Measurements from ENCODE around the gene SPCS1.
A peak's percentile ranks its signal among the peaks of the same experiment; 100 is the strongest.

The SPCS1 gene

GRCh38 chr3:52730681-52731080 is 24.8 kb downstream of the SPCS1 start:
- no peak for DNase-seq (ENCODE audit: low spot score)

- DNase-seq (ENCODE audit: low spot score) = no peak
Measured at GRCh38 chr3:52731590-52731989, 25.7 kb downstream of the SPCS1 start.

GRCh38 chr3:52733256-52733891 is 27.5 kb downstream of the SPCS1 start:
- no peak for DNase-seq (ENCODE audit: low spot score)

GRCh38 chr3:52739730-52740129 is 33.8 kb downstream of the SPCS1 start:
- no peak for DNase-seq (ENCODE audit: low spot score)

GRCh38 chr3:52742418-52743041 is 36.6 kb downstream of the SPCS1 start:
- DNase-seq (ENCODE audit: low spot score) = peak; percentile 19

GRCh38 chr3:52743152-52743551 is 37.2 kb downstream of the SPCS1 start:
- DNase-seq (ENCODE audit: low spot score) = no peak

GRCh38 chr3:52743721-52744120 is 37.8 kb downstream of the SPCS1 start:
- no peak for DNase-seq (ENCODE audit: low spot score)

- no peak for DNase-seq (ENCODE audit: low spot score)
Measured at GRCh38 chr3:52752045-52752660, 46.2 kb downstream of the SPCS1 start.

GRCh38 chr3:52754373-52754772 is 48.5 kb downstream of the SPCS1 start:
- no peak for DNase-seq (ENCODE audit: low spot score)

- no peak for DNase-seq (ENCODE audit: low spot score)
Measured at GRCh38 chr3:52756141-52756540, 50.2 kb downstream of the SPCS1 start.
